IMR-90 (cell line): ENCODE measurements around the gene DSCAML1.

Experiments used
- BHLHE40 ChIP-seq: fragments of 150-350 bp; IDR thresholded peaks from 2 replicates; pipeline ENCODE4 v1.6.1; 2016; ENCODE audit warnings: mild to moderate bottlenecking, low read depth, low read length
- CEBPB ChIP-seq: IDR thresholded peaks from 2 replicates; pipeline ENCODE4 v1.6.1; 2012; ENCODE audit warnings: low read depth, low read length, improper control_type of control experiment
- CHD1 ChIP-seq: IDR thresholded peaks from 2 replicates; pipeline ENCODE4 v1.6.1; 2012; ENCODE audit warnings: low read depth, low read length, improper control_type of control experiment
- CTCF ChIP-seq: conservative IDR thresholded peaks from 2 replicates; pipeline ENCODE4 v1.5.1; 2012; ENCODE audit warnings: mild to moderate bottlenecking, low read depth, low read length, improper control_type of control experiment
- FOS ChIP-seq: fragments of 150-350 bp; IDR thresholded peaks from 2 replicates; pipeline ENCODE4 v1.6.1; 2016; ENCODE audit warnings: low read depth, low read length
- MAFK ChIP-seq: IDR thresholded peaks from 2 replicates; pipeline ENCODE4 v1.6.1; 2012; ENCODE audit warnings: low read depth, low read length, improper control_type of control experiment
- MAZ ChIP-seq: IDR thresholded peaks from 2 replicates; pipeline ENCODE4 v1.6.1; 2012; ENCODE audit warnings: low read depth, mild to moderate bottlenecking, low read length, improper control_type of control experiment, moderate library complexity, borderline replicate concordance
- MXI1 ChIP-seq: IDR thresholded peaks from 2 replicates; pipeline ENCODE4 v1.6.1; 2012; ENCODE audit warnings: low read depth, mild to moderate bottlenecking, low read length, moderate library complexity, borderline replicate concordance
- POLR2A ChIP-seq: IDR thresholded peaks from 2 replicates; pipeline ENCODE4 v1.6.1; 2012; ENCODE audit warnings: mild to moderate bottlenecking, low read depth, low read length
- RAD21 ChIP-seq: IDR thresholded peaks from 2 replicates; pipeline ENCODE4 v1.6.1; 2012; ENCODE audit warnings: low read length, improper control_type of control experiment
- RFX5 ChIP-seq: IDR thresholded peaks from 2 replicates; pipeline ENCODE4 v1.8.0; 2012; ENCODE audit warnings: low read depth, mild to moderate bottlenecking, low read length, moderate library complexity
- USF2 ChIP-seq: fragments of 150-350 bp; IDR thresholded peaks from 2 replicates; pipeline ENCODE4 v1.6.1; 2017; ENCODE audit warnings: mild to moderate bottlenecking, antibody characterized with exemption, low read length, low read depth

- TF ChIP-seq CTCF (no peak), CHD1 (no peak), FOS (no peak), MXI1 (no peak), USF2 (no peak), MAFK (no peak), RFX5 (no peak), RAD21 (no peak), POLR2A (no peak), BHLHE40 (no peak), MAZ (no peak), CEBPB (no peak)
Observed at GRCh38 chr11:117704395-117705100, 92.5 kb downstream of the DSCAML1 start.
